Measurements from ENCODE around the gene ALDH3B2.
"Not testable (repeated sequence)": the region's sequence is repeated elsewhere in the genome, so short reads cannot be mapped to it uniquely, and the experiment has no call there.

DNA sequence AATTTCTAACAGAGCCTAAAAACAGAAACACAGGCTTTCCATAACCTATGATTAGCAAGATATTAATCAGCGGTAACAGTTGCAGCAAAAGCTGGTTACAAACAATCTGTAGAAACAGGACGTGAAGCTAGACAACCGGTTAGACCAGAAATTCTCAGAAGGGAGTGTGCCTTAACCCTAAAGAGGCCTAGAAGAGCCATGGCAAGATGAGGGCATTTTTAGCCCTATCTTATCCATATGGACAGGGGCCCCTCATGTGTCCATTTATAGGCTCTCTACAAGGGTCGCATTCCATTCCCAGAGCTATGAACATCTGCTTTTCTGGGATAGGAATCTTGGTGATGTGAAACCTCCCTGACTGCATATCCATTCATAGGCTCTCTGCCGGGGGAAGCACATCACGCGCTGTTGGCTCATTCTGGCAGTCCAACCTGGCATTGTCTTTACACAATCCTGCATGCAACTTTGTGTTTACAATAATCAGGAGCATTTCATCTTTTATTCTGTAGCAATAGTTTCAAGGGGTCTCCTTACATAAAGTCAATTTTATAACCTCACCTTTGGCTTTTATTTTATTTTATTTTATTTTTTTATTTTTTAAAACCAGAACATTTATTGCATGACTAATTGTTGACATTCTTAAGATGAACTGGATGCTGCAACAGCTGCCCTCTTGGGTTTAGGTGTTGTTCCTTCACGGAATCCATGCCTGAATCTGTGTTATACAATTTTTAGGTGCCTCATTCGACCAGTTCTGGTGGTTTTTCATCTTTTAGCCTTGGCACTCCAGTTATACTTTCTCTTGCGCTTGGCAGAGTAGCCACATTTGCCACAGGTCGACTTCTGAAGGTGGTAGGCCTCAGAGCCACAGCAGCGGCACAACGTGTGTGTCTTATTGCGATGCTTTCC is 8.0 kb upstream of the ALDH3B2 start:
- TF ChIP-seq EP300, POLR2A, CTCF (IDR thresholded peaks at IDR 0.05): not testable (repeated sequence)

Data from tibial nerve (tissue), 4 donors.